Large intestine (tissue), 3 donors: ENCODE measurements around the gene SYNPR. TPM values are rescaled to one million over a fixed set of nuclear protein-coding genes. Genes with fewer than 3 reads are reported as not detected.
"Not testable (repeated sequence)": the region's sequence is repeated elsewhere in the genome, so short reads cannot be mapped to it uniquely, and the experiment has no call there.

Experiments used
- DNase-seq, 2 donors: peaks; one replicate each; pipeline versions ENCODE4 v3.0.0 to v3.0.0-alpha.2; 2013
- H3K27ac ChIP-seq: one replicate; pipeline ENCODE4 v1.5.1; 2013; ENCODE audit warnings: low read length
- H3K27me3 ChIP-seq: 2 replicates; pipeline ENCODE4 v1.6.1; 2013; ENCODE audit warnings: low read length; ENCODE audit not compliant: control insufficient read depth, insufficient read depth
- H3K36me3 ChIP-seq: 2 replicates; pipeline ENCODE4 v1.6.1; 2013; ENCODE audit warnings: low read length; ENCODE audit not compliant: control insufficient read depth, insufficient read depth
- H3K4me1 ChIP-seq: one replicate; pipeline ENCODE4 v1.6.1; 2013; ENCODE audit warnings: low read length; ENCODE audit not compliant: control insufficient read depth, insufficient read depth
- H3K4me3 ChIP-seq: one replicate; pipeline ENCODE4 v1.5.1; 2013; ENCODE audit warnings: low read length
- H3K9me3 ChIP-seq: one replicate; pipeline ENCODE4 v1.6.1; 2013; ENCODE audit warnings: mild to moderate bottlenecking, low read depth, low read length, moderate library complexity; ENCODE audit not compliant: control insufficient read depth
- WGBS: methylation state at CpG from one replicate; pipeline ENCODE4 v1.1.5; 2013; ENCODE audit warnings: low lambda C conversion rate; ENCODE audit not compliant: insufficient coverage; 5-methylcytosine and 5-hydroxymethylcytosine counted together
- polyA plus RNA-seq: library from polyadenylated mRNA; unstranded; fragments of 120-200 nt; gene quantifications from one replicate; pipeline ENCODE4 v1.2.1, GENCODE V29; 2013

SYNPR gene
- polyA plus RNA-seq, 1 donor, result 0.87 TPM

DNA sequence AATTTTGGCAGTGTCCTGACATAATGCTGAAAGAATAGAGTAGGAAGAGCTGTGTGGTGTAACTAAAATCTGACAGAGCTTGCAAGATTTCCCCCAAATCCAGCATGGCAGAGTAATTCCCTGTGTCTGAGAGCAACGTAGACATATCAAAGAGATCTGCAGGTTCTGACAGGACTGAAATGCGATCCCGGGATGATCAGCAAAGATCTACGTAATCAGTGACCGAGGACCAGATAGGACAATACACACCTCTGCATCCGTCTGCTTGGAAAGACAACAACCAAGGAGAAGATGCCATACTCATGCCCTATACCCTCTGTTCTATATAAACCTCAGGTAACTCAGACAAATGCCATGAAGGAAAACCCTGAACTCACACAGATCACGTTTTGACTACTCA lies 26.6 kb upstream of the SYNPR start:
- Histone ChIP-seq H3K9me3 (no peaks in the 10 kb centered on the region), H3K4me3 (no peak overlapping the region), H3K4me1 (no peaks in the 10 kb centered on the region), H3K36me3 (no peaks in the 10 kb centered on the region), H3K27me3 (peaks cover 6% of the 10 kb centered on the region), H3K27ac (no peak overlapping the region)
- 18% methylated on average over 1 of the region's 7 CpGs for WGBS
- no peak for DNase-seq

- WGBS, result no CpG with 5 or more reads among the region's 9 CpGs
- H3K4me1 ChIP-seq, H3K27ac ChIP-seq, H3K4me3 ChIP-seq, DNase-seq, H3K9me3 ChIP-seq, H3K27me3 ChIP-seq, H3K36me3 ChIP-seq: not testable (repeated sequence)
Observed at GRCh38 chr3:63255819-63256218, 22.3 kb upstream of the SYNPR start.

GRCh38 chr3:63264716-63265115 lies 13.4 kb upstream of the SYNPR start:
- DNase-seq, result no peak
- H3K27me3 ChIP-seq, result no peaks in the 10 kb centered on the region
- H3K36me3 ChIP-seq, result no peaks in the 10 kb centered on the region
- H3K9me3 ChIP-seq, result no peaks in the 10 kb centered on the region
- no peaks in the 10 kb centered on the region for H3K4me1 ChIP-seq
- 86% methylated on average over 1 of the region's 12 CpGs for WGBS
- no peak overlapping the region for H3K4me3 ChIP-seq
- H3K27ac ChIP-seq, result no peak overlapping the region

- no peaks in the 10 kb centered on the region for H3K36me3 ChIP-seq
- 89% methylated on average over 1 of the region's 1 CpG for WGBS
- H3K27ac ChIP-seq, result no peak overlapping the region
- no peak for DNase-seq
- H3K27me3 ChIP-seq, result peaks cover 33% of the 10 kb centered on the region
- H3K4me1 ChIP-seq, result no peaks in the 10 kb centered on the region
- H3K9me3 ChIP-seq, result no peaks in the 10 kb centered on the region
- no peak overlapping the region for H3K4me3 ChIP-seq
Observed at GRCh38 chr3:63274359-63274758, 3.7 kb upstream of the SYNPR start.

- H3K36me3 ChIP-seq, result no peaks in the 10 kb centered on the region
- H3K27ac ChIP-seq, result no peak overlapping the region
- H3K27me3 ChIP-seq, result peaks cover 54% of the 10 kb centered on the region
- no peak overlapping the region for H3K4me3 ChIP-seq
- DNase-seq, result no peak
- H3K4me1 ChIP-seq, result no peaks in the 10 kb centered on the region
- no peaks in the 10 kb centered on the region for H3K9me3 ChIP-seq
- no CpG with 5 or more reads among the region's 22 CpGs for WGBS
Observed at GRCh38 chr3:63279005-63279841, 1.1 kb downstream of the SYNPR start.

DNA sequence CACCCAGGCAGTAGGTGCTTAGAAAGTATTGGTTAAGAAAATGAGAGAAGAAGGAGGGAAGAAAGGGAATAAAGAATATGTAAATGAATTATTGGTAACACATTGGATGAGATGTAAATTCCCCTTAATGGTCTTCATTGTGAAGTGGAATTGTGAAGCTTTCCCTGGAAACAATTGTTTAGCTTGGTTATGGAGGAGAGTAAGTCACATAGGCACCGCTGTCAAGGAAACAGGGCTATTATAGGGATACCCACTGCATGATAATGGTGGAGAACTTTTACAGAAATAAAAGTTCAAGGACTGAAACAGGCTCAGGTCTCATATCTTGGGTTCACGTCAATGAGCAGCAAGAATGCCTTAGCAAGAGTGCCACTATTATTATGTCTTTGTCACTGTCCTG lies 9.5 kb downstream of the SYNPR start:
- no CpG with 5 or more reads among the region's 2 CpGs for WGBS
- no peak overlapping the region for H3K27ac ChIP-seq
- DNase-seq, result no peak
- H3K27me3 ChIP-seq, result peaks cover 4% of the 10 kb centered on the region
- no peak overlapping the region for H3K4me3 ChIP-seq
- no peaks in the 10 kb centered on the region for H3K36me3 ChIP-seq
- H3K4me1 ChIP-seq, result no peaks in the 10 kb centered on the region
- H3K9me3 ChIP-seq, result no peaks in the 10 kb centered on the region

- H3K9me3 ChIP-seq, result no peaks in the 10 kb centered on the region
- H3K4me1 ChIP-seq, result no peaks in the 10 kb centered on the region
- no peaks in the 10 kb centered on the region for H3K36me3 ChIP-seq
- no peak overlapping the region for H3K27ac ChIP-seq
- no peak for DNase-seq
- no CpG with 5 or more reads among the region's 2 CpGs for WGBS
- H3K4me3 ChIP-seq, result no peak overlapping the region
- H3K27me3 ChIP-seq, result peaks cover 4% of the 10 kb centered on the region
Observed at GRCh38 chr3:63290686-63291085, 12.6 kb downstream of the SYNPR start.

- no peak overlapping the region for H3K4me3 ChIP-seq
- H3K27me3 ChIP-seq, result peaks cover 2% of the 10 kb centered on the region
- 84% methylated on average over 3 of the region's 4 CpGs for WGBS
- H3K9me3 ChIP-seq, result no peaks in the 10 kb centered on the region
- no peaks in the 10 kb centered on the region for H3K4me1 ChIP-seq
- no peak overlapping the region for H3K27ac ChIP-seq
- no peak for DNase-seq
- no peaks in the 10 kb centered on the region for H3K36me3 ChIP-seq
Observed at GRCh38 chr3:63294332-63294731, 16.2 kb downstream of the SYNPR start.

- Histone ChIP-seq H3K27ac (no peak overlapping the region), H3K4me1 (no peaks in the 10 kb centered on the region), H3K4me3 (no peak overlapping the region), H3K9me3 (no peaks in the 10 kb centered on the region), H3K27me3 (peaks cover 2% of the 10 kb centered on the region), H3K36me3 (no peaks in the 10 kb centered on the region)
- 20% methylated on average over 1 of the region's 4 CpGs for WGBS
- DNase-seq, result no peak
Observed at GRCh38 chr3:63295356-63295755, 17.2 kb downstream of the SYNPR start.

DNA sequence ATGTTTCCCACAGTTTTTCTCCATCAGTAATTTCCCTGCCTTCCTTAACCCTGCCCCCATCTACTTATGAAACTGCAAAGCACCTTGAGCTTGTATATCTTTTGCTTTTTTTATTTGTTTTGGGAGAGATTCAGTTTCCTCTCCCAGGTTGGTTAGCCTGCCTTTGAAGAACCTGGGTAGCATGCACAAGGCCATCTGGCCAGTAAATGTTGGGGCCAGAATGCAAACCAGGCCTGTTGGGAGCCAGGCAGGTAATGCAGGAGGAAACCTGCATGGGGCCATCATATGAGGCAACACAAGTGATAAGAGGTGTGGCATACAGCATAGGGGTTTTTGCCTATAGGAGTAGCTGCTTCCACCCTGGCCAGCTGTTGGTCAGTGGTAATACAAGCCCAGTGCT lies 17.7 kb downstream of the SYNPR start:
- H3K4me3 ChIP-seq, result no peak overlapping the region
- no peaks in the 10 kb centered on the region for H3K9me3 ChIP-seq
- H3K27ac ChIP-seq, result no peak overlapping the region
- no peak for DNase-seq
- H3K36me3 ChIP-seq, result no peaks in the 10 kb centered on the region
- H3K4me1 ChIP-seq, result no peaks in the 10 kb centered on the region
- peaks cover 2% of the 10 kb centered on the region for H3K27me3 ChIP-seq

DNA sequence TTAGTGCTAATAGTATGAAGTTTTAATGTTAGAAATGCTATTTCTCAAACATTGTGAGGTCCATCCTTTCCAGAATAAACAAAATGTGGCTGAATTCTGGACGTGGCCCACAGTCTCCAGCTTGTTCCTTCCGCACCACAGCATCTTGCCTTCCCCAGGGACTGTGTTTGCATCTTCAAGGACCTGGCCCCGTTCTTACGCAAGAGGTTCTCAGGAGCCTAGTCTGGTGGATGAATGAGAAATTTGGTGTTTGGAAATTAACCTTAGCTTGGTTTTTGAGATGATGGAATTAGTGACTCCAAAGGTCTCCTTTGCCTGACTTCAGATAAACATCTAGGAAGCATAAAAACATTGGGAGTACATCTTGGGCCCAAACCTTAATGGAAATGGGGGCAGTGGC lies 18.1 kb downstream of the SYNPR start:
- no peaks in the 10 kb centered on the region for H3K4me1 ChIP-seq

More for the DNA sequence above, 18.1 kb downstream of the SYNPR start:
- 100% methylated on average over 2 of the region's 4 CpGs for WGBS
- Histone ChIP-seq H3K27ac (no peak overlapping the region), H3K4me3 (no peak overlapping the region), H3K27me3 (peaks cover 2% of the 10 kb centered on the region), H3K36me3 (no peaks in the 10 kb centered on the region), H3K9me3 (no peaks in the 10 kb centered on the region)
- DNase-seq, result no peak
